NCI-H774 (cell line): ENCODE results near the gene COG5.

ENCODE experiments used
- DNase-seq: peaks from one replicate; lab custom pipeline; 2025; lab: John Stamatoyannopoulos, UW

The COG5 gene

GRCh38 chr7:107563775-107564552, at the start of gene COG5, which contains the start of gene DUS4L:
Gene COG5 (minus strand): TSS chr7:107563920. CDS start chr7:107563896, 24 bp downstream.
Gene DUS4L (plus strand): TSS chr7:107563971. CDS start chr7:107567071, 3,100 bp downstream.
- DNase-seq = peak; percentile 79

DNA sequence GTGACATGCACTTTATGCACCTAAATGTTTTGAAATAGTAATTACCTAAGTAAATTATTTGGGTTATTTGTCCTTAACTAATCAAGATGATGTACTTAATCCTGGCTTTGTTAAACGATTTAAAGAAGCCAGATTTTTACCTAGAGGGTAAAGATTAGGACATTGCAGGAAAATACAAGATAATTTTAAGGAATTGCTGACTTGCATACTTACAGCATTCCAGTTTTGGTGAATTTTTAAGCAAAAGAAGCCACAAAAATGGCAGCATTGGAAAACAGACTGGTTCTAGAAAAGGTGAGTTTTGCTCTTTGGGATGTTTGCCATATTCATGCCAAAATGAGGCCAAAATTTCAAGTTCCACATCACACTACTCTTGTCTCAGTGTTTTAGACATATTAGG, 49.7 kb upstream of the COG5 start:
- DNase-seq = no peak

- DNase-seq = no peak
Measured at GRCh38 chr7:107610323-107610722, 46.6 kb upstream of the COG5 start.

DNA sequence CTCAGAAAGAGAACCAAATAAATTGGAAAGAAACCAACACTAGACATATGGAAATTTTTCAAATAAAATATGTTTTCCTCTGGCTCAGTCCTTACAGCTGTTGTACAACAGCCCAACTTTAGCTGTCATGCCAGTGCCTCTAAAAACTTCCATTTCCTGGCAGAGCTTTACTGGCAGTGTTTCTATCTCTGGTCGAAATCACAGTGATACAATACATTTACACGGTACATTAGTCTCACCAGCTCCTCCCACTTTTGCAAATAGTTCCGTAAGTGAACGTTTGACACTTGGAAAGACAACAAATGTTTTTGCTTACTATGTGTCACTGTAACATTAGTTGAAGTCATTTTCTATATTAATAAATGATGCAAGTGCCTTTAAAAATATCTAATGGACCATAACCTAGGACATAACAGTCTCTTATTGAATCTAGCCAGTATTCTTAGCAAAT, 46.1 kb upstream of the COG5 start:
- no peak for DNase-seq

DNA sequence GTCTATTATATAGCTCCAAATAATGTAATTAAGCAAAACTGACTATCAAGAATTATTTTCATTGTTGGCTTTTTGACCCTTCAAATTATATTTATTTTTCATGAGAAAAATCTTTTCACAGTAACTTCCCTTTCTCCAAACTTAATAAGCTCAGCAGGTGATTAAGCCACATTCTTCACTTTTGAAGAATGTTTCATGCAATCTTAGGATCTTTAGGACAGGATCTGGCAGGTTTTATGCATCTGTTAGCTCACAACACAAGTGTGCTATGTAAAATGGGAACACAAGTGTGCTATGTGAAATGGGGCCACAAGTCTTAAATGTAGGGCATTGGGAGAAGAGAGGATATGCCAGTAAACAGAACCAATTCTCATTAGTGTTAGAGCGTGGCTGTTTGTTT, 42.6 kb upstream of the COG5 start:
- no peak for DNase-seq

DNA sequence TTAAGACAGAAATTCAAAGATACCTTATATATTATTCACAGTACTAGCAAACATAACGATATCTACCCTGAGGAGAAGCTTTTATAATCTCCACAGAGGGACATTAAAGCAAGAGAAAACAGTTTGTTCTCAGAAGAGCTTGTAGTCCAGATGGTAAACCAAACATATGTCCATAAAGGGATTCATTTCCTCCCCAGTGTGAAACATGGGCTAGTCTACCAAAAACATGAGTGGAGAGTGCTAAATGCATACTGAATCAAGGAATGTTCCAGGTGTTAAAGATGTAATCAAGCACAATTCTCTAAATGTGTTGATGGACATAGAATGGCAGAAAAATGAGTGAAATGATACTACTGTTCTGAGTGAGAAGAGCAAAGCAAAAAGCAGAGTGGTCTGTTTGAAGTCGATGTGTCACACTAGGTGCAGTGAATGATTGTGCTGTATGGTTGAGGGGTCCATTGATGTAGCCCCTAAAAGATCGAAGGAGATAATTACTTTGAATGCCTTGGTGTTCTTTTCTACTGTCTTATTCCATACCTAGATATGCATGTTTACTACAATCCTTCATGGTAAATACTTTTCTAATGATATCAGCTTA, 41.6 kb upstream of the COG5 start:
- no peak for DNase-seq

DNA sequence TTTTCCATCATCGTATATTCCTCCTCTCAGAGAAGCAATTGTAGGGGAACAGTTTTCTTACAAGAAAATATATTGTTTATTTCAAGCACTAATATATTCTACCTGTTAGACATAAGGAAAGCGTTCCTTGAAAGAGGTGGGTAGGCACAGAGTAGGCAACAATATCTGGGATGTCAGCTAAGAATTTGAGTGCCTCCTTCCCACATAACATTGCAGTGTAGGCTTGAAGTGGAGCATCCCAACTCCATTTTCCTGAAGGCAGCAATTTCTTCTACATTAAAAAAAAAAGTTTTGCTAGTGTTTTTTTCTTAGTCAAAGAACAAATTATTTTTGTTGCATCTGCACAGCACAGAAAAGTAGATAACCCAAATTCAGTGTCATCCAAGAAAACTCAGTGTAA, 37.1 kb upstream of the COG5 start:
- DNase-seq = no peak

- no peak for DNase-seq
Measured at GRCh38 chr7:107599262-107599661, 35.5 kb upstream of the COG5 start.

GRCh38 chr7:107597953-107598352, 34.2 kb upstream of the COG5 start:
- DNase-seq = no peak

DNA sequence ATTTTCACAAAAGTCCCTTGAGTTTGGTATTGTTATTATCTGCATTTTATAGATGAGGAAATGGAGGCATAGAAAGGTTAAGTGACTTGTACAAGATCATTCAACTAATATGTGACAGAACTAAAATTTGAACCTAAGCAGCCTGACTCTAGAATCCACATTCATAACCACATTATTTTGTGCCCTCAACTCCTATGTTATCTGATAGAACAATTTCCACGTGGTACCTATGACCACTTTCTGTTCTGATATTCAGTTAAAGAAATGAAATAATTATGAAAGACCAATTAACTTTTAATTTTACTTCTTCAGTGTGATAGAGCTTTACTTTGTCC, 33.8 kb upstream of the COG5 start:
- DNase-seq = no peak

DNA sequence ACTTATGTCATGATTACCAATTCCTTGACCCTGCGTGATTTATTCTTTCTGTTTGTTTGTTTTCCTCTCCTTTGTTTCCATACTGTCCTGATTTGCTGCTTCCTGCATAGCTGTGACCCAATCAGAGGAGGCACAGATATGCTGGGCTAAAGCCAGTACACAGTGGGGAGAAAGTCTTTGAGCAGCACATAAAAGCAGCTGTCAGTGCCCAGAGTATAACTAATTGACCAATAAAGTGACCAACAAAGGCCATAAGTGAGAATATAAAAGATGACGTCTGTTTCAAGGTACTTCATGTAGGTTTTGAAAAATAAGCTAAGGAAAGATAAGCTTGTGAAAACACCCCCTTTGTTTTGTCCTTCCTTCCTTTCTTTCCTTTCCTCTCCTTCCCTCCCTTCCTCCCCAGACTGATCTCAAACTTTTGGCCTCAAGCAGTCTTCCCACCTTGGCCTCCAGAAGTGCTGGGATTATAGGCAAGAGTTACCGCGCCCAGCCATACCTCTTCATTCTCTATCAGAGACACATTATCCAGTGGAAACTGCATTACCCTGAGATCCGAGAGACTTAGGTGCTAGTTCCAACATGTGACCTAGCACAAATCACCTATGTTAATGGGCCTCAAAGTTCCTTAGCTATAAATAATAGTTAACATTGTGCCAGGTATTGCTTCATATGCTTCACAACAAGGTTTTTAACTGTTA, 33.3 kb upstream of the COG5 start:
- peak; percentile 17 for DNase-seq

DNA sequence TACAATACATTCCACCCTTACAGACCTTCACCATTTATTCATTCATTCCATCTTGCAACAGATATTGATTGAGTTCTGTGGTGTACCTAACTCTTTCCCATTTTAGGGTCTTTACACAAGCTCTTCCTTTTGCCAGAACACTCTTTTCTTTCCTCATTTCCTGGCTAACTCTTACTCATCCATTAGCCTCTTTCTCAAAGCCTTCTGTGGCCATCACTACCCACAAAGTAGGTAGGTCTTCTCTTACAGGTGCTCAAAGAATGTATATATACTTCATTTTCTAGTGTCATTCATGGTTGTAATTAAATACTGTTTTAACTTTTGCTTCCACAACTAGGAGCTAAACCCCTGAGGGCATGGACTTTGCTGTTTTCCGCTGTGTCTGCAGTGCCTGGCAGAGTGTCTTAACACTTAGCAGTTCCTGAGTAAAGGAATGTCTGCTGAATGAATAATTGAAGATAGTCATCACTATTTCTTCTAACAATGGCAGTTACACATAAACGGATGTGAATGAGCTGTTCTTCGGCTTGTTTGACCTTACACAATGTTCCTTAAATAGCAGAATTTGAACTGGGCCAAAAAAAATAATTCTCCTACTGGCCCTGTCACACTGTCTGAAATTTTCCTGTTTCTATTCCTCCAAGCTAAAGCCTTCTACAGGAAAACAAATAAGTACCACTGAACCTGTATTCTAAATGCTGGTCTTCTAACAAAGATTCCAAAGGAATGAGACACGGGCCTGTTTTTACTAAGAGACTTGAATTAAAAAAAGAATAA, 31.4 kb upstream of the COG5 start:
- no peak for DNase-seq

GRCh38 chr7:107593025-107593410, 29.3 kb upstream of the COG5 start:
- DNase-seq = no peak

DNA sequence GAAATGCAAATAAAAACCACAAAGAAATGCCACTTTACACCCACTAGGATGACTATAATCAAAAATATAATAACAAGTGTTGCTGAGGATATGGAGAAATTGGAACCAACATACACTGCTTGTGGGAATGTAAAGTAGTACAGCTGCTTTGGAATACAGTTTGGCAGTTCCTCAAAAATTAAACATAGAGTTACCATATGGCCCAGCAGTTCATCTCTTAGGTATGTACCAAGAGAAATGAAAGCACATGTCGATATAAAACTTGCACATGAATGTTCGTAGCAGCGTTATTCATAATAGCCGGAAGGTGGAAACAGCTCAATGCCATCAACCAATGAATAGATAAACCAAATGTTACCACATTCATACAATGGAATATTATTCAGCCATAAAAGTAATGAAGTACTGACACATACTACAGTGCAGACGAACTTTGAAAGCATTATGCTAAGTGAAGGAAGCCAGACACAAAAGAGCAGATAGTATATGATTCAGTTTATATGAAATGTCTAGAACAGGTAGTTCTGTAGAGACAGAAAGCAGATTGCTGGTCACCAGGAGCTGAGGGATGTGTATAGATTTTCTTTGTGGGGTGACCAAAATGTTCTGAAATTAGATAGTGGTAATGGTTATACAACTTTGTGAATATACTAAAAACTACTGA, 28.8 kb upstream of the COG5 start:
- DNase-seq = no peak

DNA sequence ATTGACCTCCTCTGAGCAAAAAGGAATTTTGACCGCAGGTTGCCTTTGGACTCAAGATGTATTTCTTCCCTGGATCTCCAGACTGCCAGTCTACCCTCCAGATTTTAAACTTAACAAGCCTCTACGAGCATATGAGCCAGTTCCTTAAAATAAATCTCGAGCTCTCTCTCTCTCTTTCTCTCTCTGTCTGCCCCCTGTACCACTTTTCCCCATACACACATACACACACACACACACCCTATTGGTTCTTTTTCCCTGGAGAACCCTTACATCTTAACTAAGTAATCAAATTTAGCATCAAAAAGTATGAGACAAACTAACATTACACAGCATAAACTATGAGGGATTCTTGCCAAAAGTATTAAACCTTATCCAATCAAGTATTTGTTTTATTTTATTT, 27.7 kb upstream of the COG5 start:
- DNase-seq = no peak

DNA sequence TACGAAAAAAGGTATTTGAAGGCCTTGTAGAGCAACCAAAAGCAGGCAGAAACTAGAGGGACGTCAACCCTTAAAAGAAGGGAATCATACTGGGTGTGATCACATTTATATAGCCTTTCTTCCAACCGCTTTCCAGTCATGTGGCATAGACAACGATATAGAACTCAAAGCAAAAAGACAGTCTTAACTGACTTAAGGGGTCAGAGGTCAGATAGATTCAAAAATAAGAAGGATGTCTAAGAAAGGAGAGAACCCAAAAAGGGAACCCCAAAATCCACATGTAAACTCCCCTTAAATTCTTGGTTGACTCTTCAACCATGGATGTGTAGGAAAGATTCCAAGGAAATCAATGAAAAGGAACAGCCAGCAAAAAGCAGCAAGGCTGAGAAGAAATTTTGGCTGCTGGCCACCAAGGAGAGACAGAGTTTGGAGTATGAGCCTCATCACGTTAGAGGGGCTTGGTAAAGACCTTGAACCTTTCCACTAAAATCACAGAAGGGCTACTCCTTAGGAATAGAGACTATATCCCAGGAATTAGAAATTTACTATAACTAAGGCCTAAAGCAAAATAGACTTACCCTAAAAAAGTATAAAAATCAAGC, 24.9 kb upstream of the COG5 start:
- no peak for DNase-seq

DNA sequence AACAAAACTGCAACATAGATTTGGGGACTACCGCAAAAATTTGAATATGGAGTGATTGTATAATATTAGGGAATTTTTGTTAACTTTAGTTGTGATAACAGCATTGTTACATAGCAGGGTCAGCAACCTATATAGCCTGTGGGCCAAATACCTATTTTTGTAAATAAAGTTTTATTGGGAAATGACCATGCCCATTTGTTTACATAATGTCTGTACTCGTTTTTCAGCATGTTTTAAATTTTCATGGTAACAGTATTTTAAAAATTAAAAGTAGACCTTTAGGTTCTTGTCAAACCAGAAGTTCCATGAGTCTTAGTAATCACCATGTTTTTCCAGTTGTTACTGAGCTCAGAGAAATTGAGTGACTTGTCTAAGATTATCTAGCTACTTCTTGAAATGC, 21.0 kb upstream of the COG5 start:
- no peak for DNase-seq

DNA sequence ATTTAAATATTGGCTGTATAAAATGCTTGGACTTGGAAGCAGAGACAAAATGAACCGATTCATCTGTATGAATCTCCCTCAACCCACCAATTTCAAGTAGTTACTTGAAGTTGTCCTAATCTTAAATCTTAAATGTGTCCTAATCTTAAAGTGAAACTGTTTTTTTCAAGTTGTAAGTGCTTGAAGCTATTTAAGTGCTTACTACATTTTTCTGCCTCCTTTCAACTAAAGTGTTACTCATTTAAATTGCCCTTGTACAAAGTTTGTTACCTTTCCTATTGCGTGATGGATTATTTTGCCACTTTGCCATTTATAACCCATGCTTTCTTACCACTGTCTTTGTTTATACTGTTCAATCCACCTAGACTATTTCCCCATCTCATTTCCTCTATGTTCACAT, 19.2 kb upstream of the COG5 start:
- DNase-seq = no peak

- no peak for DNase-seq
Measured at GRCh38 chr7:107581387-107582013, 17.8 kb upstream of the COG5 start.

DNA sequence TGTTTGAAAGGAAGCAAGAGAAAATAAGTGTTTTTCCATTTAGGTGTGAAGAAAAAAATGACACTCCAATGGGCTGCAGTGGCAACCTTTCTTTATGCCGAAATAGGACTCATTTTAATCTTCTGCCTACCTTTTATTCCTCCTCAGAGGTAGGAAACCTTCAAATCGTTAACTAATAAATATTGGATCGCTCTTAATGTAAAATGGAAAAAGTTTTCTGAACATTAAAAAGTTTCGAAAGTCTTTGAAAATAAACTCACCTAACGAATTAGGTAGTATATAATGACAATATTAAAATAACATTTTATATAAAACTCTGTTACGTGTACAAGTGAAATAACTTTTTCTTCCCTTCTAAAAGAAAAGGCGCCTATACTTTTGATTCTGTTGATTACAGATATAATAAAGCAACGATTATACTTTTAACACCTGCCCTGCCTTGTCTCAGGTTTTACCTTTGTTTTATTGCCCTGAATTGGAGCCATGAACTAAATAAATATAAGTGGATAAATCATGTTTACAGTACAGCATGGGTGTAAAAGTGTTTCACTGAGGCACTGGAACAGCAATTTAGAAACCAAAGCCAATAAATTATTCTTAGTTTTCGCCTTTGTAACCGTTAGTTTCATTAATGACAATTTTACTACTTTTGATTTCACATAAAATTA, 17.1 kb upstream of the COG5 start:
- DNase-seq = no peak
